Muscle layer of duodenum (tissue), 2 donors: ENCODE data around the gene ZNF12.

Source experiments
- H3K27ac ChIP-seq: one replicate; pipeline ENCODE4 v1.7.0; 2013; ENCODE audit warnings: mild to moderate bottlenecking, low read length
- H3K27me3 ChIP-seq: one replicate; pipeline ENCODE4 v1.7.0; 2013; ENCODE audit warnings: low read depth, mild to moderate bottlenecking, control low read depth, low read length
- H3K36me3 ChIP-seq, 2 donors: one replicate each; pipeline ENCODE4 v1.7.0; 2013; ENCODE audit warnings: low read length in 2 of 2, control low read depth in 1 of 2, mild to moderate bottlenecking in 1 of 2; ENCODE audit not compliant: insufficient read depth in 2 of 2, control insufficient read depth in 1 of 2
- H3K4me1 ChIP-seq, 2 donors: one replicate each; pipeline ENCODE4 v1.7.0; 2013; ENCODE audit warnings: low read length in 2 of 2, mild to moderate bottlenecking in 2 of 2, control low read depth in 1 of 2, moderate library complexity in 1 of 2; ENCODE audit not compliant: insufficient read depth in 2 of 2, control insufficient read depth in 1 of 2
- H3K4me3 ChIP-seq, 2 donors: one replicate each; pipeline ENCODE4 v1.7.0; 2013; ENCODE audit warnings: low read length in 2 of 2, low read depth in 1 of 2, mild to moderate bottlenecking in 1 of 2
- H3K9me3 ChIP-seq, 2 donors: one replicate each; pipeline ENCODE4 v1.7.0; 2013; ENCODE audit warnings: low read length in 2 of 2, control low read depth in 1 of 2, mild to moderate bottlenecking in 1 of 2; ENCODE audit not compliant: control insufficient read depth in 1 of 2
- donor health status: healthy.

The ZNF12 gene

DNA sequence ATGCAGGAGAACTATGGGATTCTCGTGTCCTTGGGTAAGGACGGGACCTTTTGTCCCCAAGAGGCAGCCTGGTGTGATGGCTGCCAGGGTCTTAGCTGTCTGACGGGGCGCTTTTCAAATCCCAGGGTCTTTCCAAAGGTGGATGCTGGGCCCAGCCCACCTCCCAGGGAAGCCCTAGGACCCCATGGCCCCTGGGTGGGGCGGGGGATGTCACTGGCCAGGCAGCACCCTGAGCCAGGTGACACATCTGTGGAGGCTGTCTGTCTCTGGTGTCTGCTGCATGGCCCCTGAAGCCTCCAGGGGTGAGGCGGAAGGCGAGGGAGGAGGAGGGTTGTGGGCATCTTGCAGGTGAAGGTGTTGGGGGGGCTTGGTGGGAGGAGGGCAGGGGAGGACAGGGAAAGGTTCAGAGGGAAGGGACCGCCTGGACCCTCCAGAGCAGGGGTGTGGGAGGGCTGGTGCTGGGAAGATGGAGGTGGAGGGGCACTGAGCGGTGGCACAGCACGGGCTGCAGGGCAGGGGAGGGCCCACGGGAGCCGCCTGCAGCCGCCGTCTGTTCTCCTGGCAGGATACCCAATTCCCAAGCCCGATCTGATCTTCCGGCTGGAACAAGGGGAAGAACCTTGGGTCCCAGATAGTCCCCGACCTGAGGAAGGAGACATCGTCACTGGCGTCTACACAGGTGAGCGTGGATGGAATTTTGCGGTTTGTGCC, 62.7 kb downstream of the ZNF12 start:
- Histone ChIP-seq H3K27ac (no peak overlapping the region), H3K4me1 (peaks cover 0 to 7% of the 10 kb centered on the region in 2 donors), H3K4me3 (no peak overlapping the region), H3K36me3 (peaks cover 23 to 78% of the 10 kb centered on the region in 2 donors), H3K9me3 (no peaks in the 10 kb centered on the region), H3K27me3 (no peaks in the 10 kb centered on the region)

DNA sequence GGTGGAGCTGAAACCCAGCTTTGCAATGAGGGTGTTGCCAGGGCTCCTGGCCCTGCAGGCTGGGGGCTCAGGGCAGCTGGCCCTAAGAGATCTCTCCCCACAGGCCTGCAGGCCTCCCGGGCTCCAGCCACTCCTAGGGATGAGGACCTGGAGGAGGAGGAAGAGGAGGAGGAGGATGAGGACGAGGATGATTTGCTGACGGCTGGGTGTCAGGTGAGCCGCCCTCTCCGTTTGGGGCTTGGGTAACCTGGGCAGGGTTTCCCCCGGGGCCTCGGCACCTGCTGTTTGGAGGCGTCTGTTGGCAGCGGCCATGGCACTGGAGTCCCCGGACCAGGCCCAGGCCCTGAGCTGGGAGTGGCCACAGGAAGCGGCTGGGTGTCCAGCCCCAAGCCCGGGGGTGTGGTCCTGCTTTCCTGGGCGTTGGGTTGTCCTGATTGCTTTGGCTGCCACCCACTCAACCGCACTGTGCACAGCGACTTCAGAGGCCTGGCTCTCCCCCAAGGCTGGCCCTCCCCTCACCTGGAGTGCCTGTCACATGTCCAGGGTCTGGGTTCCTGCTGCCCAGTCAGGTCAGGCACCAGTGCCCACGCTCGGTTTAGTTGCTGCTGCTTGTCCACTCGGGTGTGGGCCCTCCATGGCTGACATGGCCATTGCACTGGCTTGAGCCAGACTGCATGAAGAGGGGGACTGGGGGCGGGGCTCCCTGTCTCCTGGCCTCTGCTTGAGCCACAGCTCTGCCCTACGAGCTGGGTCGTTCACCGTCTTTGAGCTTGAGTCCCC, 63.7 kb downstream of the ZNF12 start:
- Histone ChIP-seq H3K4me3 (no peak overlapping the region), H3K27me3 (no peaks in the 10 kb centered on the region), H3K36me3 (peaks cover 23 to 68% of the 10 kb centered on the region in 2 donors), H3K4me1 (peaks cover 5 to 17% of the 10 kb centered on the region in 2 donors), H3K27ac (no peak overlapping the region), H3K9me3 (no peaks in the 10 kb centered on the region)

DNA sequence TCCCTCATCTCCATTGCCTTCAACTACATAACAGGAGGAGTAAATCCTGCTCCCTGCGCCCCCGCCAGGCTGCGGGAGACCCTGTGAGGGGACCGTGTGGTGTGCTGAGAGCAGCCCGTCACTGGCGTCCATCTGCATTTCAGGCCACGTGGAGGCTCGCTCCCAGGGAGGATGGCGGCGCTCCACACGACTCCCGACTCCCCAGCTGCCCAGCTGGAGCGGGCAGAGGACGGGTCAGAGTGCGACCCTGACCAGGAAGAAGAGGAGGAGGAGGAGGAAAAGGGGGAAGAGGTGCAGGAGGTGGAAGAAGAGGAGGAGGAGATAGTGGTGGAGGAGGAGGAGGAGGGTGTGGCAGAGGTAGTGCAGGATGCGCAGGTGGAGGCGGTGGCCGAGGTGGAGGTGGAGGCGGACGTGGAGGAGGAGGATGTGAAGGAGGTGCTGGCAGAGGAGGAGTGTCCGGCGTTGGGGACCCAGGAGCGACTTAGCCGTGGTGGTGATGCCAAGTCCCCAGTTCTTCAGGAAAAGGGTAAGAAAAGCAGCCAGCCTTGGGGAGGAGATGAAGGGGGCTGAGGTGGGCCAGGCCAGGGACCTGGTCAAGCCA, 64.4 kb downstream of the ZNF12 start:
- Histone ChIP-seq H3K4me1 (peaks cover 5 to 20% of the 10 kb centered on the region in 2 donors), H3K27me3 (no peaks in the 10 kb centered on the region), H3K27ac (no peak overlapping the region), H3K4me3 (no peak overlapping the region), H3K9me3 (no peaks in the 10 kb centered on the region), H3K36me3 (peaks cover 23 to 61% of the 10 kb centered on the region in 2 donors)

DNA sequence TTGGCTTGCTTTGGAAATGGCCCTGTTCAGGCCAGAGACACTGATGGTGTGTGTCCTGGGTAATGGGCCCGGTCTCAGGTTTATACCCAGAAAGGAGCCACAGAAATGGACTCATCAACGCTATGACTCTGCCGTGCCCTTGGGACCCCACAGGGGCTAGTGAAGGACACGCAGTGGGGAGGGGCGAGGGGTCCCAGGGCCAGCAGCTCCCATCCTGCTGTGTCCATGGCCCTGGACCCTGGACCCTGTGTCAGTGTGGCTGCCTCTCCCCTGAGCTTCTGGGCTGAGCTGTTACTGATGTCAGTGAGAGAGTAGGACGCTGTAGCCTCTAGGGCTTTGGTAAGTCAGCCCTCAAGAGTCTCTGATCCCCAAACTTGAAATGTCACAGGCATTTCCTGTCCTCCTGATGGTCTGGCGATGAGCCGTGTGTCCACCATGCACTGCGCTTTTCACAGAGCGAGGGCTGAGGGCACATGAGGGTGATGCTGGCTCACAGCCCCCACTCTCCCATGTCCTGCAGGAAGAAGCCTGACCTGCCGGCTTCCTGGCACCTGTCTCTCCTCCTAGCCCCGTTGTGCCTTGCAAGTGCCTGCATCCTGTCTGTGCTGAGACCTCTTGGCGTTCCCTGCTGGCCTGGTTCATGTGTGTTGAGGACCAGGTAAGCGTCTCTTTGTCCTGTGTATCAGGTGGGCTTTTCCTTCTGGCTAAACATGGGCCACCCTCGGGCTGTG, 65.3 kb downstream of the ZNF12 start:
- H3K27ac ChIP-seq: no peak overlapping the region
- H3K9me3 ChIP-seq: no peaks in the 10 kb centered on the region
- no peaks in the 10 kb centered on the region for H3K27me3 ChIP-seq
- peaks cover 21 to 53% of the 10 kb centered on the region in 2 donors for H3K36me3 ChIP-seq
- no peak overlapping the region for H3K4me3 ChIP-seq
- H3K4me1 ChIP-seq: peaks cover 5 to 21% of the 10 kb centered on the region in 2 donors

DNA sequence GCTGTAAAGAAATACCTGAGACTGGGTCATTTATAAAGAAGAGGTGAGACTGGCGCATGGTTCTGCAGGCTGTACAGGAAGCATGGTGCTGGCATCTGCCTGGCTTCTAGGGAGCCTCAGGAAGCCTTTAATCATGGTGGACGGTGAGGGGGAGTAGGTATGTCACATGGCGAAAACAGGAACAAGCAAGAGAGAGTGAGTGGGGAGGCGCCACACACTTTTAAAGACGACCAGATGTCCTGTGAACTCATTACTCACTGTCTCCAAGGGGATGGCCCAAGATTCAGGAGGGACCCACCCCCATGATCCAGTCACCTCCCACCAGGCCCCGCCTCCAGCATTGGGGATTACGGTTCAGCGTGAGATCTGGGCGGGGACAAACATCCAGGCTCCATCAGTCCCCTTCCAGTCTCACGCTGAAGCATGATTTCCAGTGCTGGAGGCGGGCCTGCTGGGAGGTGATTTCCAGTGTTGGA, 66.5 kb downstream of the ZNF12 start:
- Histone ChIP-seq H3K4me3 (no peak overlapping the region), H3K9me3 (no peaks in the 10 kb centered on the region), H3K27ac (no peak overlapping the region), H3K27me3 (no peaks in the 10 kb centered on the region), H3K4me1 (peaks cover 5 to 27% of the 10 kb centered on the region in 2 donors), H3K36me3 (peaks cover 21 to 49% of the 10 kb centered on the region in 2 donors)

DNA sequence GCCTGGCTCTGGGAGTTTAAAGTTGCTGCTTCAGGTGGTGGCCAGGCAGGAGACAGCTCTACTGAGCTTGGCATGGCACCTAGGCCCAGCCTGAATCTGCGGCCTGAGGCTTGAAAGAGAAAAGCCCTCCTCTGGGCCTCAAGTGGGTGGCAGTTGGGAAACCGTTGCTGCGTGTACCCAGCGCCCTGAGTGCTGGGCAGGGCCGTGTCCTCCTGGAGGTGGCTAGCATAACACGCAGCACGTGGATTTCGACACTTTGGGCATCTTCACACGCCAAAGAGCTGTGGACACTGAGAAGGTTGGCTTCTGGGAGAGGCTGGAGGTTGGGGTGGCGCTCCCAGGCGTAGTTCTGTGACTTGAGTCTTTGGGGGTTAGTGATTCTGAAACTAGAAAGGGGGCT, 67.1 kb downstream of the ZNF12 start:
- no peaks in the 10 kb centered on the region for H3K9me3 ChIP-seq
- no peak overlapping the region for H3K4me3 ChIP-seq
- no peak overlapping the region for H3K27ac ChIP-seq
- peaks cover 16 to 42% of the 10 kb centered on the region in 2 donors for H3K36me3 ChIP-seq
- peaks cover 5 to 27% of the 10 kb centered on the region in 2 donors for H3K4me1 ChIP-seq
- H3K27me3 ChIP-seq: no peaks in the 10 kb centered on the region

DNA sequence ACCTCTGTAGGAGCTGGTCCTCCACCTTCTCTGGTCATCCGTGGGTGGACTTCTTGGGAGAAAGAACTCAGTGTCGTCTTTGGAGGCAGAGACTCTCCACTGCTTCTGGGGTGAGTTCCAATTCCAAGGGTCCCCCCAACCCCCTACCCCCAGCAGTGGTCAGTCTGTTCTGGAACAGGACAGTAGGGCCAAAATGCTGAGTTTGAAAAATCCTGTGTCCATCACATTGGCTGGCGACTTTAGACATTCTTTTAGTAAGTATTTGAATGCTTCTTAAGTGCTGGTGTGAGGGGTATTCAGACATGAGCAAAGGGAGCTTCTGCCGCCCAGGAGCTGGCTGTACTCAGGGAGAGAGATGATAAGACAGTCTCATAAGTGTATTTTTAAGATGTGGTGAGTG, 67.7 kb downstream of the ZNF12 start:
- Histone ChIP-seq H3K27ac (no peak overlapping the region), H3K9me3 (no peaks in the 10 kb centered on the region), H3K36me3 (peaks cover 14 to 36% of the 10 kb centered on the region in 2 donors), H3K4me1 (peaks cover 5 to 27% of the 10 kb centered on the region in 2 donors), H3K27me3 (no peaks in the 10 kb centered on the region), H3K4me3 (peak overlapping the region in 1 of 2 donors; percentile 86)
